GM19468 (cell line): Measurements from ENCODE around the gene MYH15.

Experiments used
- ATAC-seq: cut with Tn5 transposase; IDR thresholded peaks from one replicate; pipeline ENCODE4 v1.9.1; 2021; ENCODE audit warnings: mild to moderate bottlenecking, moderate library complexity, moderate number of reproducible peaks; ENCODE audit not compliant: unreplicated experiment; ENCODE audit errors: extremely low read depth

The MYH15 gene

GRCh38 chr3:108510496-108510895 is at the start of gene MYH15:
Gene MYH15, minus strand, starts transcription at chr3:108510596. Its CDS starts 66 bp downstream, at chr3:108510530.
- no peak for ATAC-seq

DNA sequence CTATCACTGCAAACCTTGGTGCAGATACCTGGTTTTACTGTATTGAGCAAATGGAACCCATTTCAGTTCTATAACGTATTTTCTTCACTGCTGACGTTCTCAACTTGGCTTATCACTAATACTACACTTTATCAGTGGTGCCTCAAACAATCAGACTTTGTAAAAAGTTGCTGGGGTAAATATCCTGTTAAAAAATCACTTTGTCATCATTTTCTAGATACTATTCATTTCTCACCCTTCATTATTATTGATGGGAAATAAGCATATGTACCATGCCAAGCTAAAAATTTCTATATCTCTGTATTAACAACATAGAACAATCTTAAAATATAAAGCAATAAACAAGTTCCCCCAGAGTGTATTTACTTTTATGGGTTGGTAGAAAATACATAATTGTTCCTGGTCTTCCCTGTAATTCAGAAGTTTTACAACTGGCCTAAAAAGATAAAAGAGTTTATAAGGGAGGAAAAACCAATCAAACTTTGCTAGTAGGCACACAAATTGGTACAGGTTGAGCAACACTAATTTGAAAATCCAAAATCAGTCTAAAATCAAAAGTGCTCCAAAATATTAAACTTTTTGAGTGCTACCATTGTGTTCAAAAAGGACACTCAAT is 45.7 kb upstream of the MYH15 start:
- no peak for ATAC-seq

DNA sequence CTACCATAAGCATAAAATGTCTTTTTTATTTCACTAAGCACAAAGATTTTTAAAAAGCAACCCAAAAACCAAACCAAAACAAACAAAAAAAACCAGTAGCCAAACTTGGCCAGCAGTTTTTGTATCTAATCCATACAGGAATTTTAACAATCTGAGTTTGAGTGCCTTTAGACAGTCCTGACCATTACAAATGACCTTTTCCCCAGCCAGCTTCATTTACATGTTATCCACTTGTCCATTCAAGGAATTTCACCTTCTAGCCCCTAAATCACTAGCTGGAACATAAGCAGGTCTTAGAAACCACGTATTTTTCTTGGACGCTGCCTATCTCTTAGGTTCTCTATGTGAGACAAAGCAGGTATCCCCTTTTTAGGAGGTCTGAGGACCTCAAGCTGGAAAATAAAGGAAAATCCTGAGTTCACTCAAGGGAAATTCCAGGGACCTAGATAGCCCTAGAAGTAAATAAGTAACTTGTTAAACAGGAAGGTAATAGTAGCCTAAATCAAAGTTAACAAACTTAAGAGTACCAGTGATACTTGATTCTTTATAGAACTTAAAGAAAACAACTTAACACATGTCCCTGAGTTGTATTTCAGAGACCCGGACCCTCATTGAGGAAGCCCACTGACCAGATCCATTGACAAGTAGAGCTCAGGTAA is 44.6 kb upstream of the MYH15 start:
- no peak for ATAC-seq

- ATAC-seq, result no peak
These were observed 43.8 kb upstream of the MYH15 start for GRCh38 chr3:108554229-108554628.

DNA sequence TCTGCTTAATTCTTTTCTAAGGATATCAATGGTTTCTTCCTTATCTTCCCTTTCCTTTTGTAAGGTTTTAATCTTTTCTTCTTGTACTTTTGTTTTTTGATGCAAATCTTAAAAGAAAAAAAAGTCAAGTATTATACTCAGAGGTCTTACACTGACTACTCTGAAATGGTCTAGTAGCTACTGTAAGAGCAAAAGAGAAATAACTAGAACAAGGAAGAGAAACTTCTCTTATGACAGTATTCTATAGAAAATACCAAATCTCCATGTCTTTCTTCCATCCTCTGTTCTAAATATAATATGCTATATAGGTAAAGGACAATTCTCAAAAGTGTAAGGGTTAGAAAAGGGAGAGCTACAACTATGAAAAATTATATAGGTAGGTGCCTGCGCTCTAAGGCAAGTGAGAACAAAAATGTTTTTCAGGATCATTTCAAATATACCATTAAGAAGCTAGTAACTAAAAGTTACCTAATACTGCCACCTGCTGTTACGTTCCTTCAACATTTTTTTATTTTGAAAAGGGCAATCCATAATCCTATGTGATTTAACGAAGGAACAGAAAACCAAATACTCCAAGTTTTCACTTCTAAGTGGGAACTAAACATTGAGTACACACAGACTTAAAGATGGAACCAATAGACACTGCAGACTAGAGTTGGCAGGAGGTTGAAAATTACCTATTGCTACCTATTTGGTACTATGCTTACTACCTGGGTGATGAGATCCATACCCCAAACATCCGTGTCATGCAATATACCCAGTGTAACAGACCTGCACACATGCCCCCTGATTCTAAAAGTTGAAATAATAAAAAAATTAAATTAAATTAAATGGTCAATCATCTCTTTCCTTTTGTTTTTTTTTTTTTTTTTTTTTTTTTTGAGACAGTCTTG is 42.1 kb upstream of the MYH15 start:
- ATAC-seq, result no peak

- ATAC-seq, result no peak
These were observed 38.5 kb upstream of the MYH15 start for GRCh38 chr3:108548886-108549285.

DNA sequence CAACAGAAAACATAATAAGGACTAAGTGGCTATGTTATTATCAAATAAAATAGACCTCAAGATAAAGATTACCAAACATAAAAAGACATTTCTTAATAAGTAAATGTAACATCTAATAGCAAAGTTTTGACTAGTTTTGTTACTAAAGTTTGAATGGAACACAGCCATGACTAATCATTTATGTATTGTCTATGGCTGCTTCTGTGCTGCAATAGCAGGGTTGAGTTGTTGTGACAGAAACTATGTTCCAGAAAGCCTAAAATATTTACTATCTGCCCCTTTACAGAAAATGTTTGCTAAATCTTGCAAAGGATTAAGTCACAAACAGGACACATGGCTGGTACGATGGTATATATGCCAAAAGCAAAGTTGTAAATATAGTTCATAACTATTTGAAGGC is 37.9 kb upstream of the MYH15 start:
- ATAC-seq, result no peak

GRCh38 chr3:108546692-108547091 is 36.3 kb upstream of the MYH15 start:
- ATAC-seq, result no peak

- ATAC-seq, result no peak
These were observed 35.9 kb upstream of the MYH15 start for GRCh38 chr3:108546247-108546646.

DNA sequence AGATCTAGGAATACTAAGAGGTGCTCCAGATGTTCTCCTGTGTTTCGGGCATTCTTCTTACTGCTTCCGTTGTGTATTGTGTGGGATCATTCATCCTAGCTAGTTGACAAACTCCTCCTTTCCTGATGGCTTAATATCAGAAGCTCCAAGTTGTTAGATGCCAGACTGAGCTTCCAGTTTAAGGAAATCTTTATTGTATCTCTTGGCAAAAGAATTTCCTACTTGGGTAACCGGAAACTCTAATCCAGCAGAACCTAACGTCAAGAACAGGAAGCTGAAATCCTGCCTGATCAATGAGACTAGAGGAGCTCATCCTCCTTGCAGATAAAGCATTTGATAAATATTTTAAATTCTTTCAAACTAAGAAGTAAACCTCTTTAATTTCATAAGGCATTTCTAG is 27.7 kb upstream of the MYH15 start:
- no peak for ATAC-seq

DNA sequence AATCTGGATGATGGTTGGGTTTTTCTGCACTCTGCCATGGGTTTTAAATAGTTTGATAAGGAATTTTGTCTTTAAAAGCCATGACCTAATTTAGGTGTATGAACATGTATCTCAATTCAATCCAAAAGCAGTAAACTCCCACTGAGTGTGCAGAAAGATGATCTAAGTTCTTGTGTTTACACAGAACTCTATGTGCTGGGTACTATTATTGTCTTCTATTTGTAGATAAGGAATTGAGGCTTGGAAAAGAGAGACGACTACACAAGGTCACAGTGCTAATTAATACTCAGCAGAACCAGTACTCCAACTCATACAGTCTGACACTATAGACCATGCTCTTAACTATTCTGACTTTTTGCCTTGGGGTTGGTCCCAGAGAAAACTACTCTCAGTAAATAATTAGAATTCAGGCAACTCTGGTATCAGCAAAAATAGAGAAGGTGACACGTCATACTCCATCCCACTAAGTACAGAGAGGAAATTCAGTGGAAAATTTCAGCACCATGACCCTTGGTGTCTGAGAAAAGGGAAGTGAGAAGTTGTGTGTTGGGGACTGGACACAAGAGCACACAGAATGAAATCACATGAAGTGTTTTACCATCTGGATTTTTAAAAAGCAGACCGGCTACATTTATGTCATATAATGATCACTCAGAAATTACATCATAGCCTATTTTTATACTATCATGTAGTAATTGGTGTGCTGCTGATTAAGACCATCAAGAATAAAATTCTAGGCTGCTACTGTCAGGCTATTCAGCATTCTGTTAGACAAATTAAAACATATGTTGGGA is 18.3 kb upstream of the MYH15 start:
- ATAC-seq, result peak; percentile 61

GRCh38 chr3:108527817-108528216 is 17.4 kb upstream of the MYH15 start:
- no peak for ATAC-seq

- ATAC-seq, result no peak
These were observed 16.7 kb upstream of the MYH15 start for GRCh38 chr3:108527109-108527508.

- ATAC-seq, result no peak
These were observed 15.6 kb upstream of the MYH15 start for GRCh38 chr3:108525971-108526370.

DNA sequence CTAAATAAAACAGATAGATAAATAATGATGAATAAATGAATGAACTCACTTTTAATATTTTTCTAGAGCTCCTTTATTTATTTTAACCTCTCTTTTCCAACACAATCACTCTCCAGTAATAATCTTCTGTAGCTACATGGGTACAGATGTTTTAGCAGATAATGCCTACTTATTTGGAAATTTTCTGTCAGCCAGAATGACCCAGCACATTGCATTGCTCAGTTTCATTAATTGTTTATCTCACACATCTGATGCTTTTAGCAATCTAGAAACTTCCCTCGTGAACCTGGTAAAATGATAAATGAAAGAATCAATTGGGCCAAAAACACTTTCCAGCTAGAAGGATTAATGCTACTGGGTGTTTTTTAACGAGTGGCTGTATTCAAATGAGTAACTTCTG is 14.9 kb upstream of the MYH15 start:
- ATAC-seq, result no peak

DNA sequence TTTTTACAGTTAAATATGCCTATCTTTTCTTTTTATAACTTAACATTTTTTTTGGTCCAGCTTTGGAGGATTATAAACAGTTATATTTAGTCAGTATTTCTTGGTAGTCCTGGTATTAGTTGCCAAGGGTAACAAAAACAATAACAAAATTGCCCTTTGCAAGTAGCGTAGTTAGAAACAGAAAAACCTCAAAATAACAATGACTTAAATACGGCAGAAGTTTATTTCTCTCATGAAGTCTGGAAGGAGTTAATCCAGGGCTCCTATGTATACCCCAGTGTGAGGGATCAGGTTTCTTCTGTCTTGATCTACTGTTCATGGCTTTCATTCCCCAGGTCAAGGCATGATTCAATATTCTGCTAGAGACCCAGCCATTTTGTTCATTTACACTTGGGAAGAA is 14.1 kb upstream of the MYH15 start:
- no peak for ATAC-seq

DNA sequence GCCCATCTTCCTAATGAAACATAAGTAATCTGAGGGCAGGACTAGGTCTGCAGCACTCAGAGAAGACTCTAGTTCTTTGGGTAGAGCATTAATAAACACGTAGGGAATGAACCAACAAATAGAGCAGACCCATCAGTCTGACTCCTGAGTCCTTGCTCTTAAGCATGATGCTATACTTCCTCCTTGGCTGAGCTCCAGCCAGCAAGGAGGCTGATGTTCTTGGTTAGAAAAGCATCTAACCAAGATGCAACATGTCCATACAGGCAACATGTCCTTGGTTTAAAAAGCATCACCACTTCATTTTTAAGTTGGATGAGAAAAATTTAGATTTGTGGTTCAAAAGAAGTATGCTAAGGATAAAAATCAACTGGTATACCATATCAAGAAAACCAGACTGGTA is 8.5 kb upstream of the MYH15 start:
- ATAC-seq, result no peak

DNA sequence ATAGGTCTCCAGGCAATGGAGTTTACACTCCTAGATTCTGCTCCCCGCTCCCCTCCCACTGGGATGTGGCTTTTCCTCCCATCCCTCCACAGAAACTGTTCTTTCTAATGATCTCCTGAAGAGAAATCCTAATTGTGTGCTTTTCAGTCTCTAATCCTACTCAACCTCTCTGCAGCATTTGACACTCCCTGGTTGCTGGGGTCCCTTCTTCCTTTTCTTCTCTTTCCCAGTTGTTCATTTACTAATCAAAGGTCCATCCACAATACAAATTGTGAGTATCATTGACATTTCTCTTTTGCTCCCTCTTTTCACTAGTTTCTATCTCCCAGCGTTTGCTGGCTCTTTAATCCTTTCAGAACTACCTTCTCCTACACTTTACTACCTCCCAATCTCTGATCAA is 6.5 kb upstream of the MYH15 start:
- no peak for ATAC-seq

- ATAC-seq, result no peak
These were observed 3.6 kb upstream of the MYH15 start for GRCh38 chr3:108513961-108514360.

- no peak for ATAC-seq
These were observed 2.3 kb upstream of the MYH15 start for GRCh38 chr3:108512671-108513070.
